ENCODE results near the gene TTPAL. TPM values are rescaled to one million over a fixed set of nuclear protein-coding genes. Genes with fewer than 3 reads are reported as not detected.

Gene TTPAL
- total and polyA plus RNA-seq, 9 of the 15 experiments (the other 6 are each of a cell fraction or from before 2014, with no cell fraction given) = 1.1 to 7.0 (median 2.6) TPM

DNA sequence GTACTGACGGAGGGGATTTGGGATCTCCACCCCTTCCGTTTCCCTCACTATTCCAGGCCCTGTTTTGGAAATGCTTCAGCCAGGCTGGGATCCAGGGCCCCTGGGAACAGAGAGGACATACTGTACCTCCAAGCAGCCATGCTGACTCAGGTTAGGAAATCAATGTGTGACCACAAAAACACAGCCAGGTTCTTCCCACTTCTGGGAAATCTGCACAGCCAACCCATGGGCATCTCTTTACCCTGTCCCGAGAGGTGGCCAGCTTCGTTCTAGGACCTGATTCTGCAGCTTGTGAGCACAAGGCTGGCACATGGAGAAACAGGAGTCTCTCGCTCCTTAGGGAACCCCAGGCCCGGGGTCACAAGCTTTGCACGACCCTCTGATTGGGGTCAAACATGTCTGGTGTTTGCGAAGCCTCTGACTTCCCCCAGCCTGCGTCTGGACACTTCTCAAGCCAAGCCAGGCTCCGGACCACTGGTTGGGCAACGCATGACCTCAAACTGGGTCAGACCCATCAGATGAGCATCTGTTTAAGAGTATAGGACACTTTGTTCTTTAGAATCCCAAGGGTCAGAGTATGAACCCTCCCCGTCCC, 8.3 kb upstream of the TTPAL start (continued):
- TF ChIP-seq, protein P1, sequence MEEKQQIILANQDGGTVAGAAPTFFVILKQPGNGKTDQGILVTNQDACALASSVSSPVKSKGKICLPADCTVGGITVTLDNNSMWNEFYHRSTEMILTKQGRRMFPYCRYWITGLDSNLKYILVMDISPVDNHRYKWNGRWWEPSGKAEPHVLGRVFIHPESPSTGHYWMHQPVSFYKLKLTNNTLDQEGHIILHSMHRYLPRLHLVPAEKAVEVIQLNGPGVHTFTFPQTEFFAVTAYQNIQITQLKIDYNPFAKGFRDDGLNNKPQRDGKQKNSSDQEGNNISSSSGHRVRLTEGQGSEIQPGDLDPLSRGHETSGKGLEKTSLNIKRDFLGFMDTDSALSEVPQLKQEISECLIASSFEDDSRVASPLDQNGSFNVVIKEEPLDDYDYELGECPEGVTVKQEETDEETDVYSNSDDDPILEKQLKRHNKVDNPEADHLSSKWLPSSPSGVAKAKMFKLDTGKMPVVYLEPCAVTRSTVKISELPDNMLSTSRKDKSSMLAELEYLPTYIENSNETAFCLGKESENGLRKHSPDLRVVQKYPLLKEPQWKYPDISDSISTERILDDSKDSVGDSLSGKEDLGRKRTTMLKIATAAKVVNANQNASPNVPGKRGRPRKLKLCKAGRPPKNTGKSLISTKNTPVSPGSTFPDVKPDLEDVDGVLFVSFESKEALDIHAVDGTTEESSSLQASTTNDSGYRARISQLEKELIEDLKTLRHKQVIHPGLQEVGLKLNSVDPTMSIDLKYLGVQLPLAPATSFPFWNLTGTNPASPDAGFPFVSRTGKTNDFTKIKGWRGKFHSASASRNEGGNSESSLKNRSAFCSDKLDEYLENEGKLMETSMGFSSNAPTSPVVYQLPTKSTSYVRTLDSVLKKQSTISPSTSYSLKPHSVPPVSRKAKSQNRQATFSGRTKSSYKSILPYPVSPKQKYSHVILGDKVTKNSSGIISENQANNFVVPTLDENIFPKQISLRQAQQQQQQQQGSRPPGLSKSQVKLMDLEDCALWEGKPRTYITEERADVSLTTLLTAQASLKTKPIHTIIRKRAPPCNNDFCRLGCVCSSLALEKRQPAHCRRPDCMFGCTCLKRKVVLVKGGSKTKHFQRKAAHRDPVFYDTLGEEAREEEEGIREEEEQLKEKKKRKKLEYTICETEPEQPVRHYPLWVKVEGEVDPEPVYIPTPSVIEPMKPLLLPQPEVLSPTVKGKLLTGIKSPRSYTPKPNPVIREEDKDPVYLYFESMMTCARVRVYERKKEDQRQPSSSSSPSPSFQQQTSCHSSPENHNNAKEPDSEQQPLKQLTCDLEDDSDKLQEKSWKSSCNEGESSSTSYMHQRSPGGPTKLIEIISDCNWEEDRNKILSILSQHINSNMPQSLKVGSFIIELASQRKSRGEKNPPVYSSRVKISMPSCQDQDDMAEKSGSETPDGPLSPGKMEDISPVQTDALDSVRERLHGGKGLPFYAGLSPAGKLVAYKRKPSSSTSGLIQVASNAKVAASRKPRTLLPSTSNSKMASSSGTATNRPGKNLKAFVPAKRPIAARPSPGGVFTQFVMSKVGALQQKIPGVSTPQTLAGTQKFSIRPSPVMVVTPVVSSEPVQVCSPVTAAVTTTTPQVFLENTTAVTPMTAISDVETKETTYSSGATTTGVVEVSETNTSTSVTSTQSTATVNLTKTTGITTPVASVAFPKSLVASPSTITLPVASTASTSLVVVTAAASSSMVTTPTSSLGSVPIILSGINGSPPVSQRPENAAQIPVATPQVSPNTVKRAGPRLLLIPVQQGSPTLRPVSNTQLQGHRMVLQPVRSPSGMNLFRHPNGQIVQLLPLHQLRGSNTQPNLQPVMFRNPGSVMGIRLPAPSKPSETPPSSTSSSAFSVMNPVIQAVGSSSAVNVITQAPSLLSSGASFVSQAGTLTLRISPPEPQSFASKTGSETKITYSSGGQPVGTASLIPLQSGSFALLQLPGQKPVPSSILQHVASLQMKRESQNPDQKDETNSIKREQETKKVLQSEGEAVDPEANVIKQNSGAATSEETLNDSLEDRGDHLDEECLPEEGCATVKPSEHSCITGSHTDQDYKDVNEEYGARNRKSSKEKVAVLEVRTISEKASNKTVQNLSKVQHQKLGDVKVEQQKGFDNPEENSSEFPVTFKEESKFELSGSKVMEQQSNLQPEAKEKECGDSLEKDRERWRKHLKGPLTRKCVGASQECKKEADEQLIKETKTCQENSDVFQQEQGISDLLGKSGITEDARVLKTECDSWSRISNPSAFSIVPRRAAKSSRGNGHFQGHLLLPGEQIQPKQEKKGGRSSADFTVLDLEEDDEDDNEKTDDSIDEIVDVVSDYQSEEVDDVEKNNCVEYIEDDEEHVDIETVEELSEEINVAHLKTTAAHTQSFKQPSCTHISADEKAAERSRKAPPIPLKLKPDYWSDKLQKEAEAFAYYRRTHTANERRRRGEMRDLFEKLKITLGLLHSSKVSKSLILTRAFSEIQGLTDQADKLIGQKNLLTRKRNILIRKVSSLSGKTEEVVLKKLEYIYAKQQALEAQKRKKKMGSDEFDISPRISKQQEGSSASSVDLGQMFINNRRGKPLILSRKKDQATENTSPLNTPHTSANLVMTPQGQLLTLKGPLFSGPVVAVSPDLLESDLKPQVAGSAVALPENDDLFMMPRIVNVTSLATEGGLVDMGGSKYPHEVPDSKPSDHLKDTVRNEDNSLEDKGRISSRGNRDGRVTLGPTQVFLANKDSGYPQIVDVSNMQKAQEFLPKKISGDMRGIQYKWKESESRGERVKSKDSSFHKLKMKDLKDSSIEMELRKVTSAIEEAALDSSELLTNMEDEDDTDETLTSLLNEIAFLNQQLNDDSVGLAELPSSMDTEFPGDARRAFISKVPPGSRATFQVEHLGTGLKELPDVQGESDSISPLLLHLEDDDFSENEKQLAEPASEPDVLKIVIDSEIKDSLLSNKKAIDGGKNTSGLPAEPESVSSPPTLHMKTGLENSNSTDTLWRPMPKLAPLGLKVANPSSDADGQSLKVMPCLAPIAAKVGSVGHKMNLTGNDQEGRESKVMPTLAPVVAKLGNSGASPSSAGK (IDR thresholded peaks at IDR 0.05) = no peak
- TF ChIP-seq ZNF197 (CRISPR knock-in tag; IDR thresholded peaks at IDR 0.05; ENCODE audit: low read depth) (no peak), NFIX (CRISPR knock-in tag; IDR thresholded peaks at IDR 0.05; ENCODE audit: low read depth) (no peak)

Data from K562 (cell line).